Body of pancreas (tissue), 4 donors: ENCODE results near the gene FAM78A.

ENCODE experiments used
- POLR2A ChIP-seq, 3 donors: fragments of 450-650 bp; IDR thresholded peaks; one replicate each; pipeline ENCODE4 v1.6.1; 2016; ENCODE audit warnings: antibody characterized with exemption in 3 of 3, mild to moderate bottlenecking in 2 of 3
- TF ChIP-seq, protein P1 (sequence below), 7 experiments: fragments of 450-650 bp in 4 of 7; fragments of 200-600 bp in 3 of 7; sonication (generic) in 3 of 7; IDR thresholded peaks; one replicate each; pipeline ENCODE4 v1.5.1; 2016 to 2019; ENCODE audit warnings: antibody characterized with exemption in 7 of 7

DNA sequence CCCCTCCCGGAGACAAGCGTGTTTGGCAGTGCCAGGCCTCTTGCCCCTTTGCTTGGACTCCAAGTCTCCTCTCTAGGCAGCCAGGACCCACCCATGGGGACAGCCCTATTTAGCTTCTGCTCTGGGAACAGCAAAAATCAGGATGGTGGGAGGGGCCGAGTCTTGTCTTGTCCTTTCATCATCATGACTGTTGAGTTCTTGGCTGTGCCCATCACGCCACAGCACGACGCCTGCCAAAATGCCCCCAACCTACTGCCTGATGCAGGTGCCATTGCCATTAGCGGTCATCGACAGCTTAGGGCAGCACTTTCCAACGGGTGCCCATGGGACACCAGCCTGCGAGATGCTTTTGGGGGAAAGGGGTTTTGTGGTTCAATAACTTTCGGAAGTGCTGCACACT, 32.1 kb upstream of the FAM78A start:
- no peak for TF ChIP-seq POLR2A (IDR thresholded peaks at IDR 0.05)
- TF ChIP-seq, protein P1, sequence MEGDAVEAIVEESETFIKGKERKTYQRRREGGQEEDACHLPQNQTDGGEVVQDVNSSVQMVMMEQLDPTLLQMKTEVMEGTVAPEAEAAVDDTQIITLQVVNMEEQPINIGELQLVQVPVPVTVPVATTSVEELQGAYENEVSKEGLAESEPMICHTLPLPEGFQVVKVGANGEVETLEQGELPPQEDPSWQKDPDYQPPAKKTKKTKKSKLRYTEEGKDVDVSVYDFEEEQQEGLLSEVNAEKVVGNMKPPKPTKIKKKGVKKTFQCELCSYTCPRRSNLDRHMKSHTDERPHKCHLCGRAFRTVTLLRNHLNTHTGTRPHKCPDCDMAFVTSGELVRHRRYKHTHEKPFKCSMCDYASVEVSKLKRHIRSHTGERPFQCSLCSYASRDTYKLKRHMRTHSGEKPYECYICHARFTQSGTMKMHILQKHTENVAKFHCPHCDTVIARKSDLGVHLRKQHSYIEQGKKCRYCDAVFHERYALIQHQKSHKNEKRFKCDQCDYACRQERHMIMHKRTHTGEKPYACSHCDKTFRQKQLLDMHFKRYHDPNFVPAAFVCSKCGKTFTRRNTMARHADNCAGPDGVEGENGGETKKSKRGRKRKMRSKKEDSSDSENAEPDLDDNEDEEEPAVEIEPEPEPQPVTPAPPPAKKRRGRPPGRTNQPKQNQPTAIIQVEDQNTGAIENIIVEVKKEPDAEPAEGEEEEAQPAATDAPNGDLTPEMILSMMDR (IDR thresholded peaks at IDR 0.05) = no peak
